ENCODE results near the gene FKBP4.

Gene FKBP4, protein sequence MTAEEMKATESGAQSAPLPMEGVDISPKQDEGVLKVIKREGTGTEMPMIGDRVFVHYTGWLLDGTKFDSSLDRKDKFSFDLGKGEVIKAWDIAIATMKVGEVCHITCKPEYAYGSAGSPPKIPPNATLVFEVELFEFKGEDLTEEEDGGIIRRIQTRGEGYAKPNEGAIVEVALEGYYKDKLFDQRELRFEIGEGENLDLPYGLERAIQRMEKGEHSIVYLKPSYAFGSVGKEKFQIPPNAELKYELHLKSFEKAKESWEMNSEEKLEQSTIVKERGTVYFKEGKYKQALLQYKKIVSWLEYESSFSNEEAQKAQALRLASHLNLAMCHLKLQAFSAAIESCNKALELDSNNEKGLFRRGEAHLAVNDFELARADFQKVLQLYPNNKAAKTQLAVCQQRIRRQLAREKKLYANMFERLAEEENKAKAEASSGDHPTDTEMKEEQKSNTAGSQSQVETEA

DNA sequence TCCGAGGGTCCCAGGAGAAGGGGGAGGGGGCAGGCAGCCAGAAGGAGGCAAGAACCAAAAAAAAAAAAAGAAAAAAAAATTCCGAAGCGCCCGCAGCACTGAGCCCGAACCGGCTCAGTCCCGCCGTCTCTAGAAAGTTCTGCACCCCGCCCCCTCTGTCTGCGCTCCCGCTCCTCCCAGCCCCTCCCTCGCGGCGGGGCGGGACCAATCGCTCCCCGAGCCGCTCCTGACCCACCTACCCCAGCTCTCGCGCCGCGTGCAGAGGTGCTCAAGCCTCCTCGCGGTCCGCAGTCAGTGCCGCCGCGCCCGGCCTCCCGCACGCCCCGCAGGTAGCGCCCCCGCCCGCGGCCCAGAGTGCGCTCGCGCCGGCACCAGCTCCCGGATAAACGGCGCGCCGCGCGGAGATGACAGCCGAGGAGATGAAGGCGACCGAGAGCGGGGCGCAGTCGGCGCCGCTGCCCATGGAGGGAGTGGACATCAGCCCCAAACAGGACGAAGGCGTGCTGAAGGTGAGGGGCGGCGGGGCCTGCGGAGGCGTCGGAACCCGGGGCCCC, at the start of gene FKBP4:
TSS of gene FKBP4 (plus strand) at position 235 of the 554 bp plus-strand sequence. CDS start at position 405, 170 bp downstream.
- H3K9me3 ChIP-seq (ENCODE audit: control insufficient read depth in 5 of 5, low read length in 5 of 5) = no peaks in the 10 kb centered on the region
- H3K36me3 ChIP-seq (ENCODE audit: control insufficient read depth in 5 of 5, insufficient read depth in 5 of 5, low read length in 5 of 5) = peaks cover 7 to 29% (median 25%) of the 10 kb centered on the region in 5 donors
- no peaks in the 10 kb centered on the region for H3K27me3 ChIP-seq (ENCODE audit: control insufficient read depth in 5 of 5, insufficient read depth in 4 of 5, low read length in 5 of 5)
- H3K4me3 ChIP-seq (ENCODE audit: low read depth in 1 of 5, low read length in 5 of 5) = peak within 1 kb of the TSS; percentile 26 to 89 (median 84)
- H3K27ac ChIP-seq (ENCODE audit: low read depth, low read length) = peak within 1 kb of the TSS; percentile 88
- peaks cover 10 to 30% (median 27%) of the 10 kb centered on the region in 5 donors for H3K4me1 ChIP-seq (ENCODE audit: control insufficient read depth in 5 of 5, insufficient read depth in 5 of 5, low read length in 5 of 5)
- peak within 1 kb of the TSS; percentile 68 to 86 (median 79) for H3K9ac ChIP-seq (ENCODE audit: low read length in 5 of 5)

- no peak overlapping the region for H3K9ac ChIP-seq (ENCODE audit: low read length in 5 of 5)
- H3K36me3 ChIP-seq (ENCODE audit: control insufficient read depth in 5 of 5, insufficient read depth in 5 of 5, low read length in 5 of 5) = no peaks in the 10 kb centered on the region
- no peaks in the 10 kb centered on the region for H3K4me1 ChIP-seq (ENCODE audit: control insufficient read depth in 5 of 5, insufficient read depth in 5 of 5, low read length in 5 of 5)
- H3K4me3 ChIP-seq (ENCODE audit: low read depth in 1 of 5, low read length in 5 of 5) = no peak overlapping the region
- no peak overlapping the region for H3K27ac ChIP-seq (ENCODE audit: low read depth, low read length)
- no peaks in the 10 kb centered on the region for H3K9me3 ChIP-seq (ENCODE audit: control insufficient read depth in 5 of 5, low read length in 5 of 5)
- H3K27me3 ChIP-seq (ENCODE audit: control insufficient read depth in 5 of 5, insufficient read depth in 4 of 5, low read length in 5 of 5) = peaks cover 0 to 3% (median 0%) of the 10 kb centered on the region in 5 donors
These were observed 49.1 kb upstream of the FKBP4 start for GRCh38 chr12:2745655-2746054.

DNA sequence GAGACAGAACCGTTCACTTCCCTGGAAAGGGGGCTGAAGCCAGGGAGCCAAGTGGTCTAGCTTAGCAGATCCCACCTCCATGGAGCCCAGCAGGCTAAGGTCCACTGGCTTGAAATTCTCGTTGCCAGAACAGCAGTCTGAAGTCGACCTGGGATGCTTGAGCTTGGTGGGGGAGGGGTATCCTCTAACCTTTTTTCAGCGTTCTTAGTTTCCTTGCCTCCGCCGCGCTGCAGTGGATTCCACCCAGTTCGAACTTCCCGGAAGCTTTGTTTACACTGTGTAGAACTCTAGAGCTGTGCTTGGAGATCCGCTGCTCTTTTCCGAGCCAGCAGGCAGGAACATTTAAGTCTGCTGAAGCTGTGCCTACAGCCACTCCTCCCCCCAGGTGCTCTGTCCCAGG, 45.2 kb upstream of the FKBP4 start:
- Histone ChIP-seq H3K36me3 (ENCODE audit: control insufficient read depth in 5 of 5, insufficient read depth in 5 of 5, low read length in 5 of 5) (no peaks in the 10 kb centered on the region), H3K4me1 (ENCODE audit: control insufficient read depth in 5 of 5, insufficient read depth in 5 of 5, low read length in 5 of 5) (peaks cover 0 to 4% (median 0%) of the 10 kb centered on the region in 5 donors), H3K9ac (ENCODE audit: low read length in 5 of 5) (no peak overlapping the region), H3K27ac (ENCODE audit: low read depth, low read length) (no peak overlapping the region), H3K4me3 (ENCODE audit: low read depth in 1 of 5, low read length in 5 of 5) (no peak overlapping the region), H3K9me3 (ENCODE audit: control insufficient read depth in 5 of 5, low read length in 5 of 5) (no peaks in the 10 kb centered on the region), H3K27me3 (ENCODE audit: control insufficient read depth in 5 of 5, insufficient read depth in 4 of 5, low read length in 5 of 5) (peaks cover 0 to 3% (median 0%) of the 10 kb centered on the region in 5 donors)

GRCh38 chr12:2750185-2750584, 44.6 kb upstream of the FKBP4 start:
- peaks cover 0 to 3% (median 0%) of the 10 kb centered on the region in 5 donors for H3K27me3 ChIP-seq (ENCODE audit: control insufficient read depth in 5 of 5, insufficient read depth in 4 of 5, low read length in 5 of 5)
- H3K4me3 ChIP-seq (ENCODE audit: low read depth in 1 of 5, low read length in 5 of 5) = no peak overlapping the region
- H3K4me1 ChIP-seq (ENCODE audit: control insufficient read depth in 5 of 5, insufficient read depth in 5 of 5, low read length in 5 of 5) = peaks cover 0 to 4% (median 0%) of the 10 kb centered on the region in 5 donors
- H3K36me3 ChIP-seq (ENCODE audit: control insufficient read depth in 5 of 5, insufficient read depth in 5 of 5, low read length in 5 of 5) = no peaks in the 10 kb centered on the region
- H3K9me3 ChIP-seq (ENCODE audit: control insufficient read depth in 5 of 5, low read length in 5 of 5) = no peaks in the 10 kb centered on the region
- H3K27ac ChIP-seq (ENCODE audit: low read depth, low read length) = no peak overlapping the region
- H3K9ac ChIP-seq (ENCODE audit: low read length in 5 of 5) = no peak overlapping the region

GRCh38 chr12:2751230-2751629, 43.5 kb upstream of the FKBP4 start:
- Histone ChIP-seq H3K9ac (ENCODE audit: low read length in 5 of 5) (no peak overlapping the region), H3K9me3 (ENCODE audit: control insufficient read depth in 5 of 5, low read length in 5 of 5) (no peaks in the 10 kb centered on the region), H3K27me3 (ENCODE audit: control insufficient read depth in 5 of 5, insufficient read depth in 4 of 5, low read length in 5 of 5) (peaks cover 0 to 3% (median 0%) of the 10 kb centered on the region in 5 donors), H3K27ac (ENCODE audit: low read depth, low read length) (no peak overlapping the region), H3K36me3 (ENCODE audit: control insufficient read depth in 5 of 5, insufficient read depth in 5 of 5, low read length in 5 of 5) (no peaks in the 10 kb centered on the region), H3K4me1 (ENCODE audit: control insufficient read depth in 5 of 5, insufficient read depth in 5 of 5, low read length in 5 of 5) (peaks cover 0 to 4% (median 0%) of the 10 kb centered on the region in 5 donors), H3K4me3 (ENCODE audit: low read depth in 1 of 5, low read length in 5 of 5) (no peak overlapping the region)

GRCh38 chr12:2751686-2752085, 43.1 kb upstream of the FKBP4 start:
- H3K27ac ChIP-seq (ENCODE audit: low read depth, low read length) = no peak overlapping the region
- no peaks in the 10 kb centered on the region for H3K36me3 ChIP-seq (ENCODE audit: control insufficient read depth in 5 of 5, insufficient read depth in 5 of 5, low read length in 5 of 5)
- H3K27me3 ChIP-seq (ENCODE audit: control insufficient read depth in 5 of 5, insufficient read depth in 4 of 5, low read length in 5 of 5) = peaks cover 0 to 3% (median 0%) of the 10 kb centered on the region in 5 donors
- H3K9ac ChIP-seq (ENCODE audit: low read length in 5 of 5) = no peak overlapping the region
- no peaks in the 10 kb centered on the region for H3K9me3 ChIP-seq (ENCODE audit: control insufficient read depth in 5 of 5, low read length in 5 of 5)
- H3K4me1 ChIP-seq (ENCODE audit: control insufficient read depth in 5 of 5, insufficient read depth in 5 of 5, low read length in 5 of 5) = peaks cover 0 to 4% (median 0%) of the 10 kb centered on the region in 5 donors
- no peak overlapping the region for H3K4me3 ChIP-seq (ENCODE audit: low read depth in 1 of 5, low read length in 5 of 5)

GRCh38 chr12:2752676-2753371, 41.9 kb upstream of the FKBP4 start:
- Histone ChIP-seq H3K9me3 (ENCODE audit: control insufficient read depth in 5 of 5, low read length in 5 of 5) (no peaks in the 10 kb centered on the region), H3K27me3 (ENCODE audit: control insufficient read depth in 5 of 5, insufficient read depth in 4 of 5, low read length in 5 of 5) (peaks cover 0 to 3% (median 0%) of the 10 kb centered on the region in 5 donors), H3K9ac (ENCODE audit: low read length in 5 of 5) (no peak overlapping the region), H3K4me3 (ENCODE audit: low read depth in 1 of 5, low read length in 5 of 5) (no peak overlapping the region), H3K27ac (ENCODE audit: low read depth, low read length) (no peak overlapping the region), H3K36me3 (ENCODE audit: control insufficient read depth in 5 of 5, insufficient read depth in 5 of 5, low read length in 5 of 5) (no peaks in the 10 kb centered on the region), H3K4me1 (ENCODE audit: control insufficient read depth in 5 of 5, insufficient read depth in 5 of 5, low read length in 5 of 5) (peaks cover 0 to 4% (median 0%) of the 10 kb centered on the region in 5 donors)

DNA sequence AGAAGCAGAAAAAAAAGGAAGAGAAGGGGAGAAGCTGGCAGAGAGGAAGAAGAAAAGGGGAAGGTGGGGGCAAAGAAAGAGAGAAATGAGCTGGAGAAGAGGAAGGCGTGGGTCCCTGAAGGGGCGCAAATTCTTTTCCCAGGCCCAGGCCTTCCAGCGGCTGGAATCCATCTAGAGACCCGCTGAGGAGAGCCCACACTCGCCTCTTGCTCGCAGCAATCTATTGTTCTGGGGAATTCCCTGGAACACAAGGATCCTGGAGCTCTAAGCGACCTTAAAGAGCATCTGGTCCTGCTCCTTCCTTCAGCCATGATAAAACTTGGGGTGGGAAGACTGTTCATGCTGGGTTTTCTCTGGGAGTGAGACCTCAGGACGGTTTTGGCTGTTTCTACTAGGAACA, 41.2 kb upstream of the FKBP4 start:
- H3K27me3 ChIP-seq (ENCODE audit: control insufficient read depth in 5 of 5, insufficient read depth in 4 of 5, low read length in 5 of 5) = peaks cover 0 to 3% (median 0%) of the 10 kb centered on the region in 5 donors
- H3K27ac ChIP-seq (ENCODE audit: low read depth, low read length) = no peak overlapping the region
- H3K36me3 ChIP-seq (ENCODE audit: control insufficient read depth in 5 of 5, insufficient read depth in 5 of 5, low read length in 5 of 5) = no peaks in the 10 kb centered on the region
- H3K4me1 ChIP-seq (ENCODE audit: control insufficient read depth in 5 of 5, insufficient read depth in 5 of 5, low read length in 5 of 5) = peaks cover 0 to 4% (median 0%) of the 10 kb centered on the region in 5 donors
- H3K4me3 ChIP-seq (ENCODE audit: low read depth in 1 of 5, low read length in 5 of 5) = no peak overlapping the region
- H3K9ac ChIP-seq (ENCODE audit: low read length in 5 of 5) = no peak overlapping the region
- H3K9me3 ChIP-seq (ENCODE audit: control insufficient read depth in 5 of 5, low read length in 5 of 5) = peaks cover 0 to under 1% (median 0%) of the 10 kb centered on the region in 5 donors

- no peak overlapping the region for H3K27ac ChIP-seq (ENCODE audit: low read depth, low read length)
- H3K9ac ChIP-seq (ENCODE audit: low read length in 5 of 5) = no peak overlapping the region
- no peaks in the 10 kb centered on the region for H3K36me3 ChIP-seq (ENCODE audit: control insufficient read depth in 5 of 5, insufficient read depth in 5 of 5, low read length in 5 of 5)
- H3K27me3 ChIP-seq (ENCODE audit: control insufficient read depth in 5 of 5, insufficient read depth in 4 of 5, low read length in 5 of 5) = peaks cover 0 to 3% (median 0%) of the 10 kb centered on the region in 5 donors
- H3K4me1 ChIP-seq (ENCODE audit: control insufficient read depth in 5 of 5, insufficient read depth in 5 of 5, low read length in 5 of 5) = peaks cover 0 to 4% (median 0%) of the 10 kb centered on the region in 5 donors
- H3K9me3 ChIP-seq (ENCODE audit: control insufficient read depth in 5 of 5, low read length in 5 of 5) = peaks cover 0 to 3% (median 0%) of the 10 kb centered on the region in 5 donors
- H3K4me3 ChIP-seq (ENCODE audit: low read depth in 1 of 5, low read length in 5 of 5) = no peak overlapping the region
These were observed 40.6 kb upstream of the FKBP4 start for GRCh38 chr12:2754208-2754607.

Data from subcutaneous abdominal adipose tissue (tissue), 5 donors.